Measurements from ENCODE around the gene PHACTR4. TPM values are rescaled to one million over a fixed set of nuclear protein-coding genes. Genes with fewer than 3 reads are reported as not detected.

PHACTR4 gene
- total and polyA plus RNA-seq, 2 of the 8 experiments (the other 6 are each of a cell fraction or from before 2014, with no cell fraction given), result 23.7 to 57.8 TPM

DNA sequence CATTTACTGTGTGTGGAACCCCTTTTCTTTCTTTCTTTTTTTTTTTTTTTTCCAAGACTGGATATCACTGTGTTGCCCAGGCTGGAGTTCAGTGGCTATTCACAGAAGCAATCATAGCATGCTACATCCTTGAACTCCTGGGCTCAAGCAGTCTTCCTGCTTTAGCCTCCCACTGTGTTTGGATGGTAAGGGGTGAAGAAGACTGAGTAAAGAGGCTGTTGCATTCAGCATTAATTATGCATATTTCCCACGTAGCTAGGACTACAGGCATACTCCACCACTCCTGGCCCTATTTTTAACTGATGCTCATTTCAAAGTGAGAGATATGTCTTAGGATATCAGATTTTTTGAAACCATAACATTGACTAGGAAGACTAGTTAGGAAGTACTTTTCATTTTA is 39.5 kb downstream of the PHACTR4 start:
- Histone ChIP-seq H3K56ac (replicated peaks; ENCODE audit: insufficient read length, low read depth, low read length) (no peak overlapping the region), H3K14ac (ENCODE audit: insufficient read length) (no peak overlapping the region), H4K91ac (replicated peaks; ENCODE audit: insufficient read length, low read length) (no peak overlapping the region), H2BK12ac (ENCODE audit: low read depth, low read length) (no peak overlapping the region), H4K20me1 (replicated peaks in 1 of 2; ENCODE audit: control insufficient read depth in 1 of 2, insufficient read depth in 2 of 2, low read length in 2 of 2) (peaks cover 0 to 2% of the 10 kb centered on the region in 2 experiments), H3K23me2 (ENCODE audit: low read depth, low read length) (no peaks in the 10 kb centered on the region), H3K23ac (ENCODE audit: insufficient read length) (no peak overlapping the region), H3K18ac (ENCODE audit: extremely low read depth, low read length) (no peak overlapping the region), H2AK5ac (ENCODE audit: low read depth, low read length) (no peak overlapping the region), H4K5ac (ENCODE audit: insufficient read length, low read depth, low read length) (no peak overlapping the region), H2BK5ac (ENCODE audit: low read depth, low read length) (no peak overlapping the region), H3K4ac (replicated peaks; ENCODE audit: insufficient read length, low read depth, low read length) (no peak overlapping the region), H3K9ac (replicated peaks in 1 of 4; ENCODE audit: extremely low read depth in 1 of 4, low read depth in 3 of 4, low read length in 3 of 4) (no peak overlapping the region), H3K4me3 (ENCODE audit: extremely low read depth in 1 of 4, insufficient read depth in 2 of 4, low read depth in 3 of 4, low read length in 4 of 4) (no peak overlapping the region), H4K8ac (ENCODE audit: extremely low read depth, insufficient read depth, low read length) (no peak overlapping the region), H2AFZ (ENCODE audit: low read length) (no peak overlapping the region), H3K27me3 (replicated peaks in 1 of 4; ENCODE audit: control insufficient read depth in 3 of 4, extremely low read depth in 1 of 4, insufficient read depth in 3 of 4, low read length in 3 of 4) (no peaks in the 10 kb centered on the region), H3K4me1 (replicated peaks in 1 of 4; ENCODE audit: control insufficient read depth in 3 of 4, insufficient read depth in 4 of 4, low read length in 3 of 4) (peaks cover 0 to 6% (median 2%) of the 10 kb centered on the region in 4 experiments; a peak in 3 of 7 replicates), H2BK120ac (replicated peaks; ENCODE audit: low read depth, low read length) (no peak overlapping the region), H3K9me3 (ENCODE audit: insufficient read depth in 2 of 2, low read depth in 1 of 2, low read length in 1 of 2) (no peaks in the 10 kb centered on the region), H3K79me2 (ENCODE audit: control insufficient read depth in 1 of 2, insufficient read depth in 2 of 2, low read length in 2 of 2) (peaks cover 0 to 11% of the 10 kb centered on the region in 2 experiments; a peak in 2 of 4 replicates), H3K4me2 (ENCODE audit: insufficient read depth in 1 of 2, low read depth in 2 of 2, low read length in 2 of 2) (no peak overlapping the region), H3K36me3 (ENCODE audit: control insufficient read depth in 2 of 4, insufficient read depth in 4 of 4, low read length in 3 of 4) (no peaks in the 10 kb centered on the region; a peak in 1 of 8 replicates), H2BK20ac (ENCODE audit: low read length) (no peak overlapping the region), H3K79me1 (ENCODE audit: low read depth, low read length) (peaks cover 2% of the 10 kb centered on the region; the same call in 1 of the 2 replicates), H3K27ac (ENCODE audit: low read depth, low read length) (no peak overlapping the region), H2BK15ac (ENCODE audit: low read length) (no peak overlapping the region)
- DNase-seq (ENCODE audit: low read depth in 1 of 2, low spot score in 2 of 2) (no peak), FAIRE-seq (no peak)
- CTCF ChIA-PET (ENCODE audit: partially characterized antibody), result interaction anchor here (0.6 to 3.2 kb wide), 10 partner anchors 11 to 471 kb away, joined by 3 to 10 read pairs (median 3); no protein-coding TSS in a partner anchor
- POLR2A ChIA-PET (ENCODE audit: partially characterized antibody), result interaction anchor here (13.8 kb wide), 1 partner anchor 101 kb away, joined by 139 read pairs; the partner anchor contains the start of gene RCC1
- WGBS, 2 experiments (ENCODE audit: extremely low coverage in 1 of 2, insufficient coverage in 1 of 2, insufficient read length in 1 of 2, insufficient replicate concordance in 2 of 2, low coverage in 1 of 2, low lambda C conversion rate in 2 of 2, missing lambda C conversion rate in 1 of 2), result 38% methylated on average over 1 of the region's 1 CpG; no CpG with 5 or more reads in 1 of the 2 experiments

All from H1 (cell line).